NCI-H1105 treated with DMSO at 0.1 percent for 48 hours (cell line): ENCODE data around the gene YTHDC2.

Experiments
- DNase-seq: peaks from one replicate; lab custom pipeline; 2025; lab: John Stamatoyannopoulos, UW

The YTHDC2 gene

GRCh38 chr5:113606298-113607134, 93.0 kb downstream of the YTHDC2 start:
- DNase-seq, result peak; percentile 48

GRCh38 chr5:113607361-113607760, 93.9 kb downstream of the YTHDC2 start:
- no peak for DNase-seq

- DNase-seq, result no peak
Measured at GRCh38 chr5:113608113-113608596, 94.7 kb downstream of the YTHDC2 start.

- peak; percentile 43 for DNase-seq
Measured at GRCh38 chr5:113612060-113612496, 98.6 kb downstream of the YTHDC2 start.

- no peak for DNase-seq
Measured at GRCh38 chr5:113614191-113614590, 100.7 kb downstream of the YTHDC2 start.

GRCh38 chr5:113615708-113616107, 102.2 kb downstream of the YTHDC2 start:
- no peak for DNase-seq

GRCh38 chr5:113617191-113617796, 103.8 kb downstream of the YTHDC2 start:
- no peak for DNase-seq

GRCh38 chr5:113632996-113633395, 119.5 kb downstream of the YTHDC2 start:
- DNase-seq, result no peak

GRCh38 chr5:113634957-113635356, 121.5 kb downstream of the YTHDC2 start:
- DNase-seq, result no peak

GRCh38 chr5:113641715-113642114, 128.2 kb downstream of the YTHDC2 start:
- DNase-seq, result no peak
